ENCODE data around the gene AOC2. TPM values are rescaled to one million over a fixed set of nuclear protein-coding genes. Genes with fewer than 3 reads are reported as not detected.
A peak's percentile ranks its signal among the peaks of the same experiment; 100 is the strongest.

Gene AOC2
- total and polyA plus RNA-seq, 9 of the 15 experiments (the other 6 are each of a cell fraction or from before 2014, with no cell fraction given) = 0.08 to 0.91 (median 0.49) TPM

DNA sequence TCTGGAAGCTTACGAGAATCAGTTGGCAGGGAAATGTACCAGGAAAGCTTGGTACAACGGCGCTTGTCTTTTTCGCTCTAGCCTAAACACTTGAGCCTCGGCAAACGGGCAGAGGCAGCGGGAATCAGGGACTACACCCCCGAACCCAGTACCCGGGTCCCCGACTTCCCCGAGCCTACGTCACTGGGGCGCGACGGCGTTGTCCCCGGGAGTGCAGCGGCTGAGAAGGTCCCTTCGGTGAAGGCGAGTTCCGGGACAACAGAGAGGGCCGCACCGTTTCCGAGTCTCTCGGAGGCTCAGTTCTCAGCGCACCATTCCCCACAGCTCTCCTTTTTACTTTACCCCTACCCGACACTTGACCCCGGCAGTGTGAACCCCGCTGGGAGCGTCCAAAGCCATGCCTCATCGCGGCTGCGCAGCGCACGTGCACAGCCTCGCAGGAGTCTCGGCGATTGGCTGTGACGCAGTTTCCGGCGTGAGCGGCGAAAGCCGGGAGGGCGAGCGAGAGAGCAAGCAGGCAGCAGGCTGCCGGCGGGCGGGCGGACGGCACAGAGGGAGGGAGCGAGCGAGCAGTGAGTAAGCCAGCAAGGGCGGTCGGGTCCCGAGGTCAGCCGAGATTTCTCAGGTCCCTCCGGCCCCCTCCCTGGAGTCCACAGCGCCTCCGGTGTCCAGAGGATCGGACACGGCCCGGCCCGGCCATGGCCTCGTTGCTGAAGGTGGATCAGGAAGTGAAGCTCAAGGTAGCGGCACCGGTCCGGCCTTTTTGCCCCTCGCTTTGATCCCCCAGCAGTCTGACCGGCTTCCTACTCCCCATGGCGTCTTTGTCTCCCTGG is 11.2 kb upstream of the AOC2 start, which contains the start of gene PSME3 (continued):
- TF ChIP-seq, protein P1, sequence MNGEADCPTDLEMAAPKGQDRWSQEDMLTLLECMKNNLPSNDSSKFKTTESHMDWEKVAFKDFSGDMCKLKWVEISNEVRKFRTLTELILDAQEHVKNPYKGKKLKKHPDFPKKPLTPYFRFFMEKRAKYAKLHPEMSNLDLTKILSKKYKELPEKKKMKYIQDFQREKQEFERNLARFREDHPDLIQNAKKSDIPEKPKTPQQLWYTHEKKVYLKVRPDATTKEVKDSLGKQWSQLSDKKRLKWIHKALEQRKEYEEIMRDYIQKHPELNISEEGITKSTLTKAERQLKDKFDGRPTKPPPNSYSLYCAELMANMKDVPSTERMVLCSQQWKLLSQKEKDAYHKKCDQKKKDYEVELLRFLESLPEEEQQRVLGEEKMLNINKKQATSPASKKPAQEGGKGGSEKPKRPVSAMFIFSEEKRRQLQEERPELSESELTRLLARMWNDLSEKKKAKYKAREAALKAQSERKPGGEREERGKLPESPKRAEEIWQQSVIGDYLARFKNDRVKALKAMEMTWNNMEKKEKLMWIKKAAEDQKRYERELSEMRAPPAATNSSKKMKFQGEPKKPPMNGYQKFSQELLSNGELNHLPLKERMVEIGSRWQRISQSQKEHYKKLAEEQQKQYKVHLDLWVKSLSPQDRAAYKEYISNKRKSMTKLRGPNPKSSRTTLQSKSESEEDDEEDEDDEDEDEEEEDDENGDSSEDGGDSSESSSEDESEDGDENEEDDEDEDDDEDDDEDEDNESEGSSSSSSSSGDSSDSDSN (IDR thresholded peaks at IDR 0.05; ENCODE audit: borderline replicate concordance in 1 of 2, low read depth in 2 of 2, low read length in 2 of 2) = 0 out of 4 replicates have a peak, but pooled peaks of 1 of the 2 experiments have one; percentile 59
- peak; percentile 89 for TF ChIP-seq ELF2 (CRISPR knock-in tag; IDR thresholded peaks at IDR 0.05)
- peak; percentile 52 for TF ChIP-seq SP1 (CRISPR knock-in tag; IDR thresholded peaks at IDR 0.05)
- no peak for TF ChIP-seq CSDE1 (IDR thresholded peaks at IDR 0.05)
- TF ChIP-seq KDM5B (IDR thresholded peaks at IDR 0.05; ENCODE audit: insufficient replicate concordance, low read depth, low read length) = peak; percentile 64
- peak; percentile 100 for TF ChIP-seq PHF20 (IDR thresholded peaks at IDR 0.05; ENCODE audit: partially characterized antibody)
- no peak; the same call in 1 of the 2 replicates for TF ChIP-seq ERF (CRISPR knock-in tag; IDR thresholded peaks at IDR 0.05)
- peak; percentile 98 for TF ChIP-seq SREBF2 (CRISPR knock-in tag; IDR thresholded peaks at IDR 0.05)
- TF ChIP-seq E2F3 (CRISPR knock-in tag; IDR thresholded peaks at IDR 0.05) = peak; percentile 47; the same call in 1 of the 2 replicates
- TF ChIP-seq DIDO1 (tag; IDR thresholded peaks at IDR 0.05; ENCODE audit: low read depth) = peak; percentile 99
- no peak for TF ChIP-seq ZNF165 (CRISPR knock-in tag; IDR thresholded peaks at IDR 0.05; ENCODE audit: borderline replicate concordance)
- TF ChIP-seq DPF2 (IDR thresholded peaks at IDR 0.05) = peak; percentile 16; the same call in 1 of the 2 replicates
- TF ChIP-seq, protein P2, sequence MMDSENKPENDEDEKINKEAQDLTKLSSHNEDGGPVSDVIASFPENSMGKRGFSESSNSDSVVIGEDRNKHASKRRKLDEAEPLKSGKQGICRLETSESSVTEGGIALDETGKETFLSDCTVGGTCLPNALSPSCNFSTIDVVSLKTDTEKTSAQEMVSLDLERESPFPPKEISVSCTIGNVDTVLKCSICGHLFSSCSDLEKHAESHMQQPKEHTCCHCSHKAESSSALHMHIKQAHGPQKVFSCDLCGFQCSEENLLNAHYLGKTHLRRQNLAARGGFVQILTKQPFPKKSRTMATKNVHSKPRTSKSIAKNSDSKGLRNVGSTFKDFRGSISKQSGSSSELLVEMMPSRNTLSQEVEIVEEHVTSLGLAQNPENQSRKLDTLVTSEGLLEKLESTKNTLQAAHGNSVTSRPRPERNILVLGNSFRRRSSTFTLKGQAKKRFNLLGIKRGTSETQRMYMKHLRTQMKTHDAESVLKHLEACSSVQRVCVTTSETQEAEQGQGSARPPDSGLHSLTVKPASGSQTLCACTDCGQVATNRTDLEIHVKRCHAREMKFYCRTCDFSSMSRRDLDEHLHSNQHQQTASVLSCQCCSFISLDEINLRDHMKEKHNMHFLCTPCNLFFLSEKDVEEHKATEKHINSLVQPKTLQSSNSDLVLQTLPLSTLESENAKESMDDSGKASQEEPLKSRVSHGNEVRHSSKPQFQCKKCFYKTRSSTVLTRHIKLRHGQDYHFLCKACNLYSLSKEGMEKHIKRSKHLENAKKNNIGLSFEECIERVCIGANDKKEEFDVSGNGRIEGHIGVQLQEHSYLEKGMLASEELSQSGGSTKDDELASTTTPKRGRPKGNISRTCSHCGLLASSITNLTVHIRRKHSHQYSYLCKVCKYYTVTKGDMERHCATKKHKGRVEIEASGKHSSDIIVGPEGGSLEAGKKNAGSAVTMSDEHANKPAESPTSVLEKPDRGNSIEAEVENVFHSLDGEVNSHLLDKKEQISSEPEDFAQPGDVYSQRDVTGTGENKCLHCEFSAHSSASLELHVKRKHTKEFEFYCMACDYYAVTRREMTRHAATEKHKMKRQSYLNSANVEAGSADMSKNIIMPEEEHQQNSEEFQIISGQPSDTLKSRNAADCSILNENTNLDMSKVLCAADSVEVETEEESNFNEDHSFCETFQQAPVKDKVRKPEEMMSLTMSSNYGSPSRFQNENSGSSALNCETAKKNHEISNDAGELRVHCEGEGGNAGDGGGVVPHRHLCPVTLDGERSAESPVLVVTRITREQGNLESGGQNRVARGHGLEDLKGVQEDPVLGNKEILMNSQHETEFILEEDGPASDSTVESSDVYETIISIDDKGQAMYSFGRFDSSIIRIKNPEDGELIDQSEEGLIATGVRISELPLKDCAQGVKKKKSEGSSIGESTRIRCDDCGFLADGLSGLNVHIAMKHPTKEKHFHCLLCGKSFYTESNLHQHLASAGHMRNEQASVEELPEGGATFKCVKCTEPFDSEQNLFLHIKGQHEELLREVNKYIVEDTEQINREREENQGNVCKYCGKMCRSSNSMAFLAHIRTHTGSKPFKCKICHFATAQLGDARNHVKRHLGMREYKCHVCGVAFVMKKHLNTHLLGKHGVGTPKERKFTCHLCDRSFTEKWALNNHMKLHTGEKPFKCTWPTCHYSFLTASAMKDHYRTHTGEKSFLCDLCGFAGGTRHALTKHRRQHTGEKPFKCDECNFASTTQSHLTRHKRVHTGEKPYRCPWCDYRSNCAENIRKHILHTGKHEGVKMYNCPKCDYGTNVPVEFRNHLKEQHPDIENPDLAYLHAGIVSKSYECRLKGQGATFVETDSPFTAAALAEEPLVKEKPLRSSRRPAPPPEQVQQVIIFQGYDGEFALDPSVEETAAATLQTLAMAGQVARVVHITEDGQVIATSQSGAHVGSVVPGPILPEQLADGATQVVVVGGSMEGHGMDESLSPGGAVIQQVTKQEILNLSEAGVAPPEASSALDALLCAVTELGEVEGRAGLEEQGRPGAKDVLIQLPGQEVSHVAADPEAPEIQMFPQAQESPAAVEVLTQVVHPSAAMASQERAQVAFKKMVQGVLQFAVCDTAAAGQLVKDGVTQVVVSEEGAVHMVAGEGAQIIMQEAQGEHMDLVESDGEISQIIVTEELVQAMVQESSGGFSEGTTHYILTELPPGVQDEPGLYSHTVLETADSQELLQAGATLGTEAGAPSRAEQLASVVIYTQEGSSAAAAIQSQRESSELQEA (IDR thresholded peaks at IDR 0.05; ENCODE audit: low read depth) = 0 out of 2 replicates have a peak, but pooled peaks have one; percentile 9
- TF ChIP-seq CREB1 (IDR thresholded peaks at IDR 0.05) = peak; percentile 96
- TF ChIP-seq CREB1 (CRISPR knock-in tag; IDR thresholded peaks at IDR 0.05) = peak; percentile 98
- TF ChIP-seq, protein P3, sequence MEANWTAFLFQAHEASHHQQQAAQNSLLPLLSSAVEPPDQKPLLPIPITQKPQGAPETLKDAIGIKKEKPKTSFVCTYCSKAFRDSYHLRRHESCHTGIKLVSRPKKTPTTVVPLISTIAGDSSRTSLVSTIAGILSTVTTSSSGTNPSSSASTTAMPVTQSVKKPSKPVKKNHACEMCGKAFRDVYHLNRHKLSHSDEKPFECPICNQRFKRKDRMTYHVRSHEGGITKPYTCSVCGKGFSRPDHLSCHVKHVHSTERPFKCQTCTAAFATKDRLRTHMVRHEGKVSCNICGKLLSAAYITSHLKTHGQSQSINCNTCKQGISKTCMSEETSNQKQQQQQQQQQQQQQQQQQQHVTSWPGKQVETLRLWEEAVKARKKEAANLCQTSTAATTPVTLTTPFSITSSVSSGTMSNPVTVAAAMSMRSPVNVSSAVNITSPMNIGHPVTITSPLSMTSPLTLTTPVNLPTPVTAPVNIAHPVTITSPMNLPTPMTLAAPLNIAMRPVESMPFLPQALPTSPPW (CRISPR knock-in tag; IDR thresholded peaks at IDR 0.05) = peak; percentile 55
